ENCODE results near the gene TPPP2. TPM values are rescaled to one million over a fixed set of nuclear protein-coding genes. Genes with fewer than 3 reads are reported as not detected.

TPPP2 gene
- total and polyA plus RNA-seq, 2 of the 4 experiments (the other 2 are of a cell fraction), result not detected

DNA sequence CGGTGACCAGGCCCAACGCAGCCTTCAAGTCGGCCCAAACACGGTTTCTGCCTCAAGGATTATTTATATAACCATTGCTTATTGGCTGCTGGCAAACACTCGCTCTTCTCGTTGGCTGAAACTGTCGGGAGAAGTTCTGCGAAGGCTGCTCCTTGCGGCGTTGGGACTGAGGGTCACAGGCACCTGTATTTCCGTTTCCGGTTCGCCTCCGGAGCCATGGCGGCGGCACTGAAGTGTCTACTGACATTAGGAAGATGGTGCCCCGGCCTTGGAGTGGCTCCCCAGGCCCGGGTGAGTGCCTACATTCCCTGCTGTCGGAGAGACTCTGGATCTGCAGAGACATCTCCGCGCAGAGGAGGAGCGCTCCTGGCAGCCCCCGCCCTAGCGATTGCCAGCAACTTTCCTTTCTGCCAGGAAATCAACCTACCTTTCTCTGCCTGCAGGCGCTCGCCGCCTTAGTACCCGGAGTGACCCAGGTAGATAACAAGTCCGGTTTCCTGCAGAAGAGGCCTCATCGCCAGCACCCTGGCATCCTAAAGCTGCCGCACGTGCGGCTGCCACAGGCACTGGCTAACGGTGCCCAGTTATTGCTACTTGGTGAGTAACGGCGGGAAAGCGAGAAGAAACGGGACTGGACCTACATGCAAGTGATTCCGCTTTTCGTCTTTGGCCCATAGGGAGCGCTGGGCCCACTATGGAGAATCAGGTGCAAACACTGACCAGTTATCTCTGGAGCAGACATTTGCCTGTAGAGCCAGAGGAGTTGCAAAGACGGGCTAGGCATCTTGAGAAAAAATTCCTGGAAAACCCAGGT is 40.0 kb upstream of the TPPP2 start, which contains the start of gene METTL17:
Gene METTL17 (plus strand): TSS at position 194 of the 814 bp plus-strand sequence. CDS start 23 bp downstream, at position 217.
- Histone ChIP-seq H2AFZ (replicated peaks; ENCODE audit: low read length, poor library complexity) (peak within 1 kb of the TSS; percentile 92), H2BK120ac (ENCODE audit: low read depth, low read length) (peak within 1 kb of the TSS; percentile 91), H3K9me3 (ENCODE audit: control insufficient read depth, insufficient read depth, low read length) (no peaks in the 10 kb centered on the region), H3K4me2 (ENCODE audit: low read depth, low read length) (peak within 1 kb of the TSS; percentile 93), H3K56ac (ENCODE audit: extremely low read depth, insufficient read depth, low read length) (peak within 1 kb of the TSS; percentile 84), H2AK5ac (ENCODE audit: low read depth, low read length) (peak within 1 kb of the TSS; percentile 86), H2BK5ac (ENCODE audit: low read depth, low read length, poor library complexity, severe bottlenecking) (peak within 1 kb of the TSS; percentile 92), H4K5ac (ENCODE audit: low read depth, low read length) (peak within 1 kb of the TSS; percentile 99), H3K23ac (ENCODE audit: low read depth, low read length) (peak within 1 kb of the TSS; percentile 82), H2BK20ac (ENCODE audit: low read depth, low read length) (peak within 1 kb of the TSS; percentile 91), H3K14ac (replicated peaks; ENCODE audit: low read depth, low read length) (peak within 1 kb of the TSS; percentile 95), H2AK9ac (replicated peaks; ENCODE audit: low read depth, low read length, poor library complexity) (peak within 1 kb of the TSS; percentile 93), H4K8ac (ENCODE audit: low read depth in 2 of 2, low read length in 2 of 2) (peak within 1 kb of the TSS; percentile 94 to 95), H3K9me1 (ENCODE audit: insufficient read depth, low read length) (peaks cover 16% of the 10 kb centered on the region), H3K4me1 (ENCODE audit: control insufficient read depth, insufficient read depth, low read length) (peaks cover 8% of the 10 kb centered on the region), H3K36me3 (ENCODE audit: control insufficient read depth, insufficient read depth, low read length) (peaks cover 16% of the 10 kb centered on the region), H4K91ac (ENCODE audit: insufficient read depth, low read depth, low read length) (peak within 1 kb of the TSS; percentile 97), H3K9ac (ENCODE audit: low read depth, low read length) (peak within 1 kb of the TSS; percentile 80), H4K20me1 (ENCODE audit: insufficient read depth, low read length) (no peaks in the 10 kb centered on the region), H3K79me1 (ENCODE audit: low read depth in 1 of 2, low read length in 2 of 2) (peaks cover 6 to 28% of the 10 kb centered on the region in 2 experiments), H3K27ac (ENCODE audit: insufficient read depth, low read length) (peak within 1 kb of the TSS; percentile 74), H3K18ac (ENCODE audit: low read depth, low read length) (peak within 1 kb of the TSS; percentile 85), H3K4me3 (ENCODE audit: insufficient read depth, low read depth, low read length) (peak within 1 kb of the TSS; percentile 86), H3K4ac (ENCODE audit: low read depth, low read length) (peak within 1 kb of the TSS; percentile 98), H3K27me3 (ENCODE audit: control insufficient read depth, insufficient read depth, low read length) (no peaks in the 10 kb centered on the region), H2BK15ac (ENCODE audit: low read depth, low read length) (peak within 1 kb of the TSS; percentile 86)
- intact Hi-C loops (cut with micrococcal nuclease) (no loop called here), dilution Hi-C loops (cut with HindIII; ENCODE audit: low sequenced_read_pairs, unreplicated experiment) (no loop called here), in situ Hi-C loops (cut with MboI; ENCODE audit: low sequenced_read_pairs) (loop anchor here (25.0 kb wide), 1 partner anchor 653 kb away; the partner anchor contains the start of genes CCNB1IP1 and PARP2)
- peak; percentile 97 for DNase-seq
- BruUV-seq (replicated peaks), result TSS peak; percentile 62
- CTCF ChIA-PET, result interaction anchor here (1.8 kb wide), 1 partner anchor 19 kb away, joined by 7 read pairs; no protein-coding TSS in a partner anchor
- peak; percentile 90 for ATAC-seq (ENCODE audit: low read depth)
- POLR2A ChIA-PET (ENCODE audit: unreplicated experiment), result no interaction called here
- 0% methylated on average over 24 of the region's 42 CpGs; no CpG with 5 or more reads in 1 of the 2 experiments for WGBS, 2 experiments (ENCODE audit: extremely low coverage in 2 of 2, insufficient read length in 1 of 2)
- TF ChIP-seq BHLHE40 (IDR thresholded peaks at IDR 0.05; ENCODE audit: low read depth, low read length) (peak; percentile 84), RCOR1 (IDR thresholded peaks at IDR 0.05; ENCODE audit: insufficient replicate concordance, low read length) (no peak), RAD21 (IDR thresholded peaks at IDR 0.05; ENCODE audit: low read length) (0 out of 2 replicates have a peak, but pooled peaks have one; percentile 26), FOS (IDR thresholded peaks at IDR 0.05; ENCODE audit: low read depth, low read length) (no peak), MAFK (IDR thresholded peaks at IDR 0.05; ENCODE audit: low read depth, low read length) (no peak), MAZ (IDR thresholded peaks at IDR 0.05; ENCODE audit: borderline replicate concordance, low read depth, low read length) (peak; percentile 58; the same call in 1 of the 2 replicates), RFX5 (IDR thresholded peaks at IDR 0.05; ENCODE audit: low read depth, low read length) (no peak), MXI1 (IDR thresholded peaks at IDR 0.05; ENCODE audit: borderline replicate concordance, low read depth, low read length) (peak; percentile 59; the same call in 1 of the 2 replicates), CEBPB (IDR thresholded peaks at IDR 0.05; ENCODE audit: low read depth, low read length) (no peak), CHD1 (IDR thresholded peaks at IDR 0.05; ENCODE audit: low read depth, low read length) (no peak)
- TF ChIP-seq, protein P1, sequence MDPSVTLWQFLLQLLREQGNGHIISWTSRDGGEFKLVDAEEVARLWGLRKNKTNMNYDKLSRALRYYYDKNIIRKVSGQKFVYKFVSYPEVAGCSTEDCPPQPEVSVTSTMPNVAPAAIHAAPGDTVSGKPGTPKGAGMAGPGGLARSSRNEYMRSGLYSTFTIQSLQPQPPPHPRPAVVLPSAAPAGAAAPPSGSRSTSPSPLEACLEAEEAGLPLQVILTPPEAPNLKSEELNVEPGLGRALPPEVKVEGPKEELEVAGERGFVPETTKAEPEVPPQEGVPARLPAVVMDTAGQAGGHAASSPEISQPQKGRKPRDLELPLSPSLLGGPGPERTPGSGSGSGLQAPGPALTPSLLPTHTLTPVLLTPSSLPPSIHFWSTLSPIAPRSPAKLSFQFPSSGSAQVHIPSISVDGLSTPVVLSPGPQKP (IDR thresholded peaks at IDR 0.05; ENCODE audit: borderline replicate concordance, low read depth, low read length), result no peak
- TF ChIP-seq, protein P2, sequence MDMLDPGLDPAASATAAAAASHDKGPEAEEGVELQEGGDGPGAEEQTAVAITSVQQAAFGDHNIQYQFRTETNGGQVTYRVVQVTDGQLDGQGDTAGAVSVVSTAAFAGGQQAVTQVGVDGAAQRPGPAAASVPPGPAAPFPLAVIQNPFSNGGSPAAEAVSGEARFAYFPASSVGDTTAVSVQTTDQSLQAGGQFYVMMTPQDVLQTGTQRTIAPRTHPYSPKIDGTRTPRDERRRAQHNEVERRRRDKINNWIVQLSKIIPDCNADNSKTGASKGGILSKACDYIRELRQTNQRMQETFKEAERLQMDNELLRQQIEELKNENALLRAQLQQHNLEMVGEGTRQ (IDR thresholded peaks at IDR 0.05; ENCODE audit: low read depth, low read length), result peak; percentile 29; the same call in 1 of the 2 replicates
- TF ChIP-seq, protein P3, sequence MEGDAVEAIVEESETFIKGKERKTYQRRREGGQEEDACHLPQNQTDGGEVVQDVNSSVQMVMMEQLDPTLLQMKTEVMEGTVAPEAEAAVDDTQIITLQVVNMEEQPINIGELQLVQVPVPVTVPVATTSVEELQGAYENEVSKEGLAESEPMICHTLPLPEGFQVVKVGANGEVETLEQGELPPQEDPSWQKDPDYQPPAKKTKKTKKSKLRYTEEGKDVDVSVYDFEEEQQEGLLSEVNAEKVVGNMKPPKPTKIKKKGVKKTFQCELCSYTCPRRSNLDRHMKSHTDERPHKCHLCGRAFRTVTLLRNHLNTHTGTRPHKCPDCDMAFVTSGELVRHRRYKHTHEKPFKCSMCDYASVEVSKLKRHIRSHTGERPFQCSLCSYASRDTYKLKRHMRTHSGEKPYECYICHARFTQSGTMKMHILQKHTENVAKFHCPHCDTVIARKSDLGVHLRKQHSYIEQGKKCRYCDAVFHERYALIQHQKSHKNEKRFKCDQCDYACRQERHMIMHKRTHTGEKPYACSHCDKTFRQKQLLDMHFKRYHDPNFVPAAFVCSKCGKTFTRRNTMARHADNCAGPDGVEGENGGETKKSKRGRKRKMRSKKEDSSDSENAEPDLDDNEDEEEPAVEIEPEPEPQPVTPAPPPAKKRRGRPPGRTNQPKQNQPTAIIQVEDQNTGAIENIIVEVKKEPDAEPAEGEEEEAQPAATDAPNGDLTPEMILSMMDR (conservative IDR thresholded peaks at IDR 0.05; ENCODE audit: low read depth, low read length), result peak; percentile 36

All from IMR-90 (cell line).